Psoas muscle (tissue), 8 donors: ENCODE data around the gene ACVR1B. TPM values are rescaled to one million over a fixed set of nuclear protein-coding genes. Genes with fewer than 3 reads are reported as not detected.

Source experiments
- ATAC-seq, 4 donors: fragments of 200-7000 bp; cut with Tn5 transposase; one replicate each; pipeline ENCODE4 v1.9.1; 2020; ENCODE audit warnings: moderate library complexity in 3 of 4, mild to moderate bottlenecking in 2 of 4
- DNase-seq, 2 donors: peaks; one replicate each; pipeline ENCODE4 v3.0.0-alpha.2; 2020
- H3K27ac ChIP-seq: fragments of 200-600 bp; one replicate; pipeline ENCODE4 v1.8.0; 2022
- H3K27me3 ChIP-seq, 3 donors: fragments of 200-600 bp in 1 of 3; one replicate each; pipeline versions ENCODE4 v1.6.1 to v1.8.0; 2013 to 2022; ENCODE audit warnings: low read length in 2 of 3, mild to moderate bottlenecking in 2 of 3, moderate library complexity in 1 of 3; ENCODE audit not compliant: insufficient read depth in 3 of 3
- H3K36me3 ChIP-seq, 2 donors: fragments of 200-600 bp in 1 of 2; one replicate each; pipeline versions ENCODE4 v1.6.1 to v1.8.0; 2013 to 2022; ENCODE audit warnings: low read depth in 1 of 2, mild to moderate bottlenecking in 1 of 2, moderate library complexity in 1 of 2; ENCODE audit not compliant: insufficient read depth in 1 of 2
- H3K4me1 ChIP-seq: fragments of 200-600 bp; one replicate; pipeline ENCODE4 v1.8.0; 2022
- H3K4me3 ChIP-seq: fragments of 200-600 bp; one replicate; pipeline ENCODE4 v1.8.0; 2022; ENCODE audit warnings: mild to moderate bottlenecking
- H3K9me3 ChIP-seq: fragments of 200-600 bp; one replicate; pipeline ENCODE4 v1.8.0; 2022
- WGBS, 3 donors: extraction: QIAGEN DNeasy Blood & Tissue Kit; methylation state at CpG; one replicate each; pipeline versions ENCODE4 v1.1.6 to v1.1.7; 2013; 5-methylcytosine and 5-hydroxymethylcytosine counted together
- intact Hi-C, 2 donors: fragments of 100-400 bp; cut with DNase I; formaldehyde crosslinking; loops; one replicate each; pipeline versions ENCODE4 v1.11.0 to v1.14.2; 2022
- long read RNA-seq, 2 donors: library from polyadenylated mRNA; unstranded; transcript quantifications; one replicate each; pipeline ENCODE4 v2.0.0, GENCODE V29; 2021
- polyA plus RNA-seq, 3 donors: library from polyadenylated mRNA; stranded (reverse); fragments of 200-250 nt; gene quantifications; one replicate each; pipeline ENCODE4 v1.2.3, GENCODE V29; 2013
- total RNA-seq, 4 donors: library from RNA; stranded (reverse); fragmentation: NEBNext Ultra II Directional in 2 of 4; extraction: Animal tissue kit (Norgen Biotek cat#: 25700) in 2 of 4; gene quantifications; one replicate each; pipeline versions ENCODE4 v1.2.1 to v1.2.4, GENCODE V29; 2021 to 2023
- TF ChIP-seq, protein P1 (sequence below): fragments of 200-600 bp; IDR thresholded peaks from one replicate; pipeline ENCODE4 v1.8.0; 2022; ENCODE audit warnings: antibody characterized with exemption
- donor health status: healthy with polysubstance abuse.
- donor health status: DM: no; HTN: no; CAD: no; lungs with moderate emphysema.
- donor health status: Bipolar disorder and iron deficiency.
- donor health status: healthy.
- donor health status: DM: yes; HTN: yes; CAD: no.
- donor health status: DM: no; HTN: no; CAD: no.
- donor health status: DM: no; HTN: no; CAD: no.
- donor health status: DM: yes; HTN: yes; CAD: no.

The ACVR1B gene
- 10 to 100 TPM; 10.5 to 16.6 (median 14.0) TPM for total RNA-seq
- 10 to 100 TPM in 1 of 3 donors, 1 to 10 TPM in 2; 5.8 to 14.9 (median 6.0) TPM for polyA plus RNA-seq
- long read RNA-seq, donor 1, partial matches to known transcripts, result 0 of 1 reads
- long read RNA-seq, donor 1, other reads (novel, unspliced or antisense), result 1 of 1 reads
- long read RNA-seq, donor 2, partial matches to known transcripts, result 2 of 6 reads
- long read RNA-seq, donor 2, other reads (novel, unspliced or antisense), result 2 of 6 reads

- H3K27me3 ChIP-seq, result no peaks in the 10 kb centered on the region
- TF ChIP-seq, protein P1, sequence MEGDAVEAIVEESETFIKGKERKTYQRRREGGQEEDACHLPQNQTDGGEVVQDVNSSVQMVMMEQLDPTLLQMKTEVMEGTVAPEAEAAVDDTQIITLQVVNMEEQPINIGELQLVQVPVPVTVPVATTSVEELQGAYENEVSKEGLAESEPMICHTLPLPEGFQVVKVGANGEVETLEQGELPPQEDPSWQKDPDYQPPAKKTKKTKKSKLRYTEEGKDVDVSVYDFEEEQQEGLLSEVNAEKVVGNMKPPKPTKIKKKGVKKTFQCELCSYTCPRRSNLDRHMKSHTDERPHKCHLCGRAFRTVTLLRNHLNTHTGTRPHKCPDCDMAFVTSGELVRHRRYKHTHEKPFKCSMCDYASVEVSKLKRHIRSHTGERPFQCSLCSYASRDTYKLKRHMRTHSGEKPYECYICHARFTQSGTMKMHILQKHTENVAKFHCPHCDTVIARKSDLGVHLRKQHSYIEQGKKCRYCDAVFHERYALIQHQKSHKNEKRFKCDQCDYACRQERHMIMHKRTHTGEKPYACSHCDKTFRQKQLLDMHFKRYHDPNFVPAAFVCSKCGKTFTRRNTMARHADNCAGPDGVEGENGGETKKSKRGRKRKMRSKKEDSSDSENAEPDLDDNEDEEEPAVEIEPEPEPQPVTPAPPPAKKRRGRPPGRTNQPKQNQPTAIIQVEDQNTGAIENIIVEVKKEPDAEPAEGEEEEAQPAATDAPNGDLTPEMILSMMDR, result no peak
- DNase-seq, result peak; percentile 91 to 95
- peak within 1 kb of the TSS; percentile 97 for H3K27ac ChIP-seq
- H3K36me3 ChIP-seq, result no peaks in the 10 kb centered on the region
- intact Hi-C loops, result no loop called here
- peak; percentile 87 to 93 (median 88) for ATAC-seq
- 0% methylated on average over 21 to 85 of the region's 86 CpGs for WGBS, 3 donors
- no peaks in the 10 kb centered on the region for H3K9me3 ChIP-seq
- H3K4me1 ChIP-seq, result peaks cover 44% of the 10 kb centered on the region
- H3K4me3 ChIP-seq, result peak within 1 kb of the TSS; percentile 99
These were observed at the start of gene ACVR1B for GRCh38 chr12:51951199-51951842. TSS of gene ACVR1B (plus strand) at chr12:51951699. CDS start at chr12:51951744, 45 bp downstream.

DNA sequence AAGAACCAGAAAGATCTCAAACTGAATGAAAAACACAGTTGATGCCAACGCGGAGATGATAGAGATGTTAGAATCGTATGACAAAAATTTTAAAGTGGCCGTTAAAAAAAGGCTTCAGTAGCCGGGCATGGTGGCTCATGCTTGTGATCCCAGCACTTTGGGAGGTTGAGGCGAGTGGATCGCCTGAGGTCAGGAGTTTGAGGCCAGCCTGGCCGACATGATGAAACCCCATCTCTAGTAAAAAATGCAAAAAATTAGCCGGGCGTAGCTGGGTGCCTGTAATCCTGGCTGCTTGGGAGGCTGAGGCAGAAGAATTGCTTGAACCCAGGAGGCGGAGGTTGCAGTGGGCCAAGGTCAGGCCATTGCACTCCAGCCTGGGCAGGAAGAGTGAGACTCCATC lies 49.6 kb upstream of the ACVR1B start:
- no peaks in the 10 kb centered on the region for H3K4me1 ChIP-seq
- intact Hi-C loops, result no loop called here
- H3K9me3 ChIP-seq, result no peaks in the 10 kb centered on the region
- no peak overlapping the region for H3K4me3 ChIP-seq
- DNase-seq (no peak), ATAC-seq (no peak)
- H3K36me3 ChIP-seq, result no peaks in the 10 kb centered on the region
- 92 to 95% (median 93%) methylated on average over 11 of the region's 11 CpGs for WGBS, 3 donors
- no peak overlapping the region for H3K27ac ChIP-seq
- TF ChIP-seq, protein P1, result no peak
- H3K27me3 ChIP-seq, result peaks cover 0 to 9% (median 2%) of the 10 kb centered on the region in 3 donors

- no peaks in the 10 kb centered on the region for H3K36me3 ChIP-seq
- DNase-seq, result peak; percentile 36 to 70
- intact Hi-C loops, result no loop called here
- no peaks in the 10 kb centered on the region for H3K9me3 ChIP-seq
- peak overlapping the region; percentile 73 for H3K27ac ChIP-seq
- ATAC-seq, result peak; percentile 36 to 68 (median 63)
- TF ChIP-seq, protein P1, result no peak
- no peaks in the 10 kb centered on the region for H3K4me1 ChIP-seq
- H3K4me3 ChIP-seq, result peak overlapping the region; percentile 29
- peaks cover 0 to 24% (median 9%) of the 10 kb centered on the region in 3 donors for H3K27me3 ChIP-seq
These were observed 46.5 kb upstream of the ACVR1B start for GRCh38 chr12:51904951-51905470.

- peak overlapping the region; percentile 73 for H3K27ac ChIP-seq
- H3K4me3 ChIP-seq, result peak overlapping the region; percentile 70
- no peaks in the 10 kb centered on the region for H3K36me3 ChIP-seq
- H3K4me1 ChIP-seq, result no peaks in the 10 kb centered on the region
- intact Hi-C loops, result no loop called here
- H3K27me3 ChIP-seq, result peaks cover 0 to 24% (median 9%) of the 10 kb centered on the region in 3 donors
- DNase-seq, result peak; percentile 84 to 88
- no peaks in the 10 kb centered on the region for H3K9me3 ChIP-seq
- TF ChIP-seq, protein P1, result no peak
- WGBS, 3 donors, result 34 to 37% (median 35%) methylated on average over 18 of the region's 18 CpGs
- ATAC-seq, result peak; percentile 58 to 80 (median 66)
These were observed 45.7 kb upstream of the ACVR1B start for GRCh38 chr12:51905471-51906429.
